SK-N-MC (cell line): ENCODE results near the gene ENPP7.

Experiments
- EZH2 ChIP-seq: fragments of 200-600 bp; sonication (generic); IDR thresholded peaks from one replicate; pipeline ENCODE4 v1.6.1; 2017; ENCODE audit warnings: antibody characterized with exemption
- FOXP2 ChIP-seq: optimal IDR thresholded peaks from 2 replicates; pipeline ENCODE3; 2011; ENCODE audit warnings: mild to moderate bottlenecking, moderate library complexity; ENCODE audit not compliant: insufficient read depth; ENCODE audit errors: extremely low read length, control extremely low read depth
- POLR2AphosphoS5 ChIP-seq: IDR thresholded peaks from 2 replicates; pipeline ENCODE4 v1.6.1; 2012; ENCODE audit warnings: mild to moderate bottlenecking, low read depth, low read length, borderline replicate concordance

DNA sequence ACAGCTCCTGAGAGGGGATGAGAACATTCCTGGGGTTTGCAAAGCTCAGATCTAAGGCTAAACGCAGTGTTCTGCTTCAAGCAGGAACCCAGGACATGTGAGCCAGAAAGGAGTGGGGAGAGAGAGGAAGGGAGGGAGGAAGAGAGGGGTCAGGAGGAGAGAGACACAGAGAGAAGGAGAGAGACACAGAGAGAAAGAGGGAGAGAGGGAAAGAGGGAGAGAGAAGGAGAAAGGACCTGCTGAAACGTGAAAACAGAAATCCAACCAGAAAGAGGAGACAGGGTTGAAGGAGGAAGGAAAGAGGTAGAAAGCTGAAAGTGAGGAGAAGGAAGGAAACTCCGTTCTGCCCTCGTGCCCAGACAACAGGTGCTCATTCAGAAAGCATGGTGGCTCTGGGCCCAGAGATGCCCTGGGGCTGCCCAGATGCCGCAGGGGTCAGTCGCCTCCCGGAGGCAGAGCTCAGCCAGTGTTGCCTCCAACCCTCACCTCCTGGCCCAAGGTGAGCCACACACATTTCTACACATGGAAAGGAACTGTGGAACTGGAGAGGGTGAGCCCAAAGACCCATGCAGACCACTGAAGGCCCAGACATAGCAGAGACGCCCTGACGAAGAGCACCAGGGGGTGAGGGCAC, 49.0 kb upstream of the ENPP7 start:
- TF ChIP-seq EZH2 (no peak), POLR2AphosphoS5 (no peak), FOXP2 (no peak)
